NCI-H82 (cell line): Measurements from ENCODE around the gene ZCCHC14.

ENCODE experiments used
- DNase-seq: peaks from one replicate; lab custom pipeline; 2025; lab: John Stamatoyannopoulos, UW

The ZCCHC14 gene

GRCh38 chr16:87492721-87493607, at the start of gene ZCCHC14:
Gene ZCCHC14, minus strand, starts transcription at chr16:87493024. Its CDS starts 786 bp downstream, at chr16:87492238.
- DNase-seq = peak; percentile 98

- no peak for DNase-seq
These were observed 49.0 kb upstream of the ZCCHC14 start for GRCh38 chr16:87541872-87542234.

- DNase-seq = peak; percentile 34
These were observed 48.5 kb upstream of the ZCCHC14 start for GRCh38 chr16:87541147-87541871.

GRCh38 chr16:87540897-87541146, 48.0 kb upstream of the ZCCHC14 start:
- no peak for DNase-seq

- DNase-seq = no peak
These were observed 47.5 kb upstream of the ZCCHC14 start for GRCh38 chr16:87540072-87540896.

- no peak for DNase-seq
These were observed 46.3 kb upstream of the ZCCHC14 start for GRCh38 chr16:87539113-87539512.

GRCh38 chr16:87538594-87538993, 45.8 kb upstream of the ZCCHC14 start:
- no peak for DNase-seq

GRCh38 chr16:87538160-87538559, 45.3 kb upstream of the ZCCHC14 start:
- no peak for DNase-seq

- DNase-seq = no peak
These were observed 43.9 kb upstream of the ZCCHC14 start for GRCh38 chr16:87536795-87537142.

- no peak for DNase-seq
These were observed 43.3 kb upstream of the ZCCHC14 start for GRCh38 chr16:87535855-87536794.

GRCh38 chr16:87535457-87535854, 42.6 kb upstream of the ZCCHC14 start:
- DNase-seq = no peak

GRCh38 chr16:87534751-87535150, 41.9 kb upstream of the ZCCHC14 start:
- DNase-seq = no peak

- DNase-seq = no peak
These were observed 41.3 kb upstream of the ZCCHC14 start for GRCh38 chr16:87534030-87534653.

- no peak for DNase-seq
These were observed 40.2 kb upstream of the ZCCHC14 start for GRCh38 chr16:87533061-87533460.

GRCh38 chr16:87531418-87531817, 38.6 kb upstream of the ZCCHC14 start:
- DNase-seq = no peak

GRCh38 chr16:87528690-87529579, 36.1 kb upstream of the ZCCHC14 start:
- no peak for DNase-seq

GRCh38 chr16:87527055-87527724, 34.4 kb upstream of the ZCCHC14 start:
- DNase-seq = no peak

- no peak for DNase-seq
These were observed 33.6 kb upstream of the ZCCHC14 start for GRCh38 chr16:87526238-87526947.

GRCh38 chr16:87525352-87525751, 32.5 kb upstream of the ZCCHC14 start:
- DNase-seq = no peak
